ENCODE measurements around the gene BMERB1.

- TF ChIP-seq GATA2 (IDR thresholded peaks at IDR 0.05; ENCODE audit: low read depth, low read length): no peak
- TF ChIP-seq GATA3 (IDR thresholded peaks at IDR 0.05; ENCODE audit: low read depth, low read length): no peak
Observed at GRCh38 chr16:15604460-15605440, 170.4 kb downstream of the BMERB1 start.

All from SH-SY5Y (cell line).